ENCODE results near the gene CABLES1. TPM values are rescaled to one million over a fixed set of nuclear protein-coding genes. Genes with fewer than 3 reads are reported as not detected.

The CABLES1 gene
- total RNA-seq, 2 donors from 2014 or later: 9.9 to 16.7 TPM

DNA sequence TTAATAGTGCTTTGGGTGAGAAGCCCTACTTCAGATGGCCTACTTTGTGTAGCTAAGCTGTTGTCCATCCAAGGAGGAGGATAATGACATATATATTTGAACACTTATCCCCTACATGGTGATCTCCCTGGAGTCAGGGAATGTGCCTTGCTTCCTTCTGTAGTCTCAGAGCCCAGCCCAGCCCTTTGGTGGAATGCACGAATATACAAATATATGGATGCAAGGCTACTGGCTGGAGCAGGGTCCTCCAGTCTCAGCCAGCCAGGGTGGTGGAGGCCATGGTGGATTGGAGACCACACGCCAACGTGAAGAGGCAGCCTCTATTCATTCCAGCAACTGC is 167.2 kb downstream of the CABLES1 start:
- H3K9me3 ChIP-seq (ENCODE audit: control insufficient read depth, low read length): no peaks in the 10 kb centered on the region
- 83 to 88% methylated on average over 3 of the region's 3 CpGs for WGBS, 2 experiments (ENCODE audit: insufficient coverage in 1 of 2, insufficient read length in 1 of 2)
- peaks cover 33% of the 10 kb centered on the region for H3K4me1 Mint-ChIP-seq

DNA sequence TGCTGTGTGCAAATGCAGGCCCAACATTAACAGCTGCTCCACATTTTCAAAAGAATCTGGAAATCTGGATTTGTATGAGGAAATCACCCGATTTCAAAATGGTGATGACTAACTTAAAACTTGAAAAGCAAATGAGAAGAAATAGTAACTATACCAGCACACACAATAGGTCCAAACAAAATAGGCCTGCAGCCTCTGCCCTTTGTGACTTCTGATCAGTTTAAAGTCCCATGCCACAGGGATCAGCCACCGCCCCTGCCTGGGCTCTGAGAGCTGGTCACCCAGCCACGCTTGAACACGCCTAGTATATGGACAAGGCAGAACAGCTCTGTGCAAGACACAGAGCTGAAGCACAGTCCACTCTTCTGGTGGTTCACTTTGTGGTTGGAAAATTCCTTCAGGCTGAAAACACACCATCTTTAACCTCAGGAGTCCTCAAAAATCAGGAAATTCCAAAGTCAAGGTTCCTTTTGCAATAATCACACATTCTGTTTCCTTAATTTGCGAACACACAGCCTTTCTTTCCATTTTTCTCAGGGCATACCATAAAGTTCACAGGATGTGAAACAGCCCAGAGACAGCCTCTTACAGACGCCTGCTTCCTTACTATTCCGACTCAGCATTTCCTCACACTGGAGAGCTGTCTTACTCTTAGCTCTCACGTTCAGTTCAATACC is 167.7 kb downstream of the CABLES1 start:
- H3K27ac ChIP-seq (ENCODE audit: low read depth, low read length): no peak overlapping the region
- WGBS, 2 experiments (ENCODE audit: insufficient coverage in 1 of 2, insufficient read length in 1 of 2): 93 to 95% methylated on average over 6 to 8 of the region's 8 CpGs
- H3K9me3 Mint-ChIP-seq: no peaks in the 10 kb centered on the region
- peak; percentile 33 for DNase-seq
- H3K27me3 ChIP-seq (ENCODE audit: control insufficient read depth, insufficient read depth, low read length, poor library complexity, severe bottlenecking): no peaks in the 10 kb centered on the region
- H3K4me1 Mint-ChIP-seq: peaks cover 33% of the 10 kb centered on the region
- peaks cover 7% of the 10 kb centered on the region for H3K4me1 ChIP-seq (ENCODE audit: control insufficient read depth, insufficient read depth, low read length)
- TF ChIP-seq, protein P1, sequence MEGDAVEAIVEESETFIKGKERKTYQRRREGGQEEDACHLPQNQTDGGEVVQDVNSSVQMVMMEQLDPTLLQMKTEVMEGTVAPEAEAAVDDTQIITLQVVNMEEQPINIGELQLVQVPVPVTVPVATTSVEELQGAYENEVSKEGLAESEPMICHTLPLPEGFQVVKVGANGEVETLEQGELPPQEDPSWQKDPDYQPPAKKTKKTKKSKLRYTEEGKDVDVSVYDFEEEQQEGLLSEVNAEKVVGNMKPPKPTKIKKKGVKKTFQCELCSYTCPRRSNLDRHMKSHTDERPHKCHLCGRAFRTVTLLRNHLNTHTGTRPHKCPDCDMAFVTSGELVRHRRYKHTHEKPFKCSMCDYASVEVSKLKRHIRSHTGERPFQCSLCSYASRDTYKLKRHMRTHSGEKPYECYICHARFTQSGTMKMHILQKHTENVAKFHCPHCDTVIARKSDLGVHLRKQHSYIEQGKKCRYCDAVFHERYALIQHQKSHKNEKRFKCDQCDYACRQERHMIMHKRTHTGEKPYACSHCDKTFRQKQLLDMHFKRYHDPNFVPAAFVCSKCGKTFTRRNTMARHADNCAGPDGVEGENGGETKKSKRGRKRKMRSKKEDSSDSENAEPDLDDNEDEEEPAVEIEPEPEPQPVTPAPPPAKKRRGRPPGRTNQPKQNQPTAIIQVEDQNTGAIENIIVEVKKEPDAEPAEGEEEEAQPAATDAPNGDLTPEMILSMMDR (conservative IDR thresholded peaks at IDR 0.05): no peak
- H3K9ac ChIP-seq (ENCODE audit: extremely low read depth, low read length, poor library complexity, severe bottlenecking): no peak overlapping the region
- H3K36me3 Mint-ChIP-seq (ENCODE audit: low read depth): peaks cover 5% of the 10 kb centered on the region
- H3K27me3 Mint-ChIP-seq (ENCODE audit: insufficient read depth): no peaks in the 10 kb centered on the region
- no peaks in the 10 kb centered on the region for H3K9me3 ChIP-seq (ENCODE audit: control insufficient read depth, low read length)
- no peaks in the 10 kb centered on the region for H3K36me3 ChIP-seq (ENCODE audit: control insufficient read depth, insufficient read depth, low read length)
- no peak overlapping the region for H3K4me3 Mint-ChIP-seq
- H3K27ac Mint-ChIP-seq: no peak overlapping the region
- no peak overlapping the region for H3K4me3 ChIP-seq (ENCODE audit: low read length)

More for the DNA sequence above, 167.2 kb downstream of the CABLES1 start:
- Mint-ChIP-seq H3K9me3 (no peaks in the 10 kb centered on the region), H3K27ac (no peak overlapping the region), H3K4me3 (no peak overlapping the region), H3K27me3 (ENCODE audit: insufficient read depth) (no peaks in the 10 kb centered on the region), H3K36me3 (ENCODE audit: low read depth) (peaks cover 8% of the 10 kb centered on the region)
- Histone ChIP-seq H3K4me3 (ENCODE audit: low read length) (no peak overlapping the region), H3K9ac (ENCODE audit: extremely low read depth, low read length, poor library complexity, severe bottlenecking) (no peak overlapping the region), H3K4me1 (ENCODE audit: control insufficient read depth, insufficient read depth, low read length) (peaks cover 7% of the 10 kb centered on the region), H3K27ac (ENCODE audit: low read depth, low read length) (no peak overlapping the region), H3K27me3 (ENCODE audit: control insufficient read depth, insufficient read depth, low read length, poor library complexity, severe bottlenecking) (no peaks in the 10 kb centered on the region), H3K36me3 (ENCODE audit: control insufficient read depth, insufficient read depth, low read length) (peaks cover 2% of the 10 kb centered on the region)
- DNase-seq: peak; percentile 40
- TF ChIP-seq, protein P1 (conservative IDR thresholded peaks at IDR 0.05): no peak

DNA sequence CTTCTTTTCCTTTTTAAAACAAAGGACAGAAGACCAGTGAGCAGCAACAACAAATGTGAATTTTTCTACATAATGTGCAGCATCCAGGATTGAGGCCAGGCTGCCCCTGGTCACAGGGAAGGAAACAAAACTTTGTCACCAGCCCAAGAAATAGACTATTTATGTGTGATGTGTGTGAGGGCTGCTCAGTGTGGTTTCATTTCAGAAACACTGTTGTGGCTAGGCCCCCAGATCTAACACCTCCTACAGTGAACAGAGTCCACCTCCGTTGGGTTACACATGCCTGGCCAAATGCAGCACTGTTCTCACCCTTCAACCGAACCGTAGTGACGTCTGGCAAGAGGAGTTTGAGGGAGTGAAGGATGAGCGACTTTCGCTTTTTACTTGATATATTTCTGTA is 171.5 kb downstream of the CABLES1 start:
- no peak overlapping the region for H3K27ac Mint-ChIP-seq
- no peaks in the 10 kb centered on the region for H3K36me3 Mint-ChIP-seq (ENCODE audit: low read depth)
- Histone ChIP-seq H3K27me3 (ENCODE audit: control insufficient read depth, insufficient read depth, low read length, poor library complexity, severe bottlenecking) (no peaks in the 10 kb centered on the region), H3K4me3 (ENCODE audit: low read length) (no peak overlapping the region), H3K9me3 (ENCODE audit: control insufficient read depth, low read length) (no peaks in the 10 kb centered on the region), H3K4me1 (ENCODE audit: control insufficient read depth, insufficient read depth, low read length) (no peaks in the 10 kb centered on the region), H3K27ac (ENCODE audit: low read depth, low read length) (no peak overlapping the region), H3K36me3 (ENCODE audit: control insufficient read depth, insufficient read depth, low read length) (no peaks in the 10 kb centered on the region), H3K9ac (ENCODE audit: extremely low read depth, low read length, poor library complexity, severe bottlenecking) (no peak overlapping the region)
- TF ChIP-seq, protein P1 (conservative IDR thresholded peaks at IDR 0.05): no peak
- H3K4me1 Mint-ChIP-seq: peaks cover 22% of the 10 kb centered on the region
- H3K27me3 Mint-ChIP-seq (ENCODE audit: insufficient read depth): no peaks in the 10 kb centered on the region
- WGBS, 2 experiments (ENCODE audit: insufficient coverage in 1 of 2, insufficient read length in 1 of 2): 90 to 94% methylated on average over 2 to 4 of the region's 6 CpGs
- no peak for DNase-seq
- H3K4me3 Mint-ChIP-seq: no peak overlapping the region
- H3K9me3 Mint-ChIP-seq: no peaks in the 10 kb centered on the region
